ENCODE results near the gene MAPRE3. TPM values are rescaled to one million over a fixed set of nuclear protein-coding genes. Genes with fewer than 3 reads are reported as not detected.

Gene MAPRE3
- total RNA-seq, 1 experiment from 2014 or later = 11.6 TPM

DNA sequence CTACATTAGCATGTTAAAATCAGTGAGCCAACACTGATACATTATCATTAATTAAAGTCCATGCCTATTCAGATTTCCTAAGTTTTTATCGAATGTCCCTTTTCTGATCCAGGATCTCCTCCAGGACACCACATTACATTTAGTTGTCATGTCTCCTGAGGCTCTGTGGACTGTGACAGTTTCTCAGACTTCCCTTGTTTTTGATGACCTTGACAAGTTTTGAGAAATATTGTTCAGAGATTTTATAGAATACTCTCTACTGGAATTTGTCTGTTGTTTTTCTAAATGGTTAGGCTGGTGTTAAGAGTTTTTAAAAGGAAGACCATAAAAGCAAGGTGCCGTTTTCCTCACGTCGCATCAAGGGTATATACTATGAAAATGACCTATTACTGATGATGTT, 16.3 kb upstream of the MAPRE3 start:
- CTCF ChIA-PET = no interaction called here
- H3K27me3 ChIP-seq (ENCODE audit: control insufficient read depth, insufficient read depth, low read length) = peaks cover 24% of the 10 kb centered on the region
- in situ Hi-C loops (cut with HindIII; ENCODE audit: low pct_unique_long_range_greater_than_20kb, low sequenced_read_pairs) (no loop called here), intact Hi-C loops (cut with micrococcal nuclease; ENCODE audit: unreplicated experiment) (no loop called here)
- H3K4me3 ChIP-seq (ENCODE audit: low read depth in 2 of 2, low read length in 2 of 2) = no peak overlapping the region
- H3K9me3 ChIP-seq (ENCODE audit: control insufficient read depth, insufficient read depth, low read depth, low read length) = no peaks in the 10 kb centered on the region
- no peak overlapping the region for H3K27ac ChIP-seq (ENCODE audit: low read length)
- H3K4me1 ChIP-seq (ENCODE audit: control insufficient read depth, insufficient read depth, low read length) = no peaks in the 10 kb centered on the region
- no peaks in the 10 kb centered on the region for H3K36me3 ChIP-seq (ENCODE audit: control insufficient read depth, insufficient read depth, low read length)
- TF ChIP-seq SIN3A (IDR thresholded peaks at IDR 0.05; ENCODE audit: borderline replicate concordance, insufficient read depth, low read depth, low read length) (no peak), POLR2AphosphoS5 (IDR thresholded peaks at IDR 0.05; ENCODE audit: low read depth, low read length) (no peak), TCF7L2 (IDR thresholded peaks at IDR 0.05; ENCODE audit: low read depth, low read length) (no peak)
- TF ChIP-seq, protein P1, sequence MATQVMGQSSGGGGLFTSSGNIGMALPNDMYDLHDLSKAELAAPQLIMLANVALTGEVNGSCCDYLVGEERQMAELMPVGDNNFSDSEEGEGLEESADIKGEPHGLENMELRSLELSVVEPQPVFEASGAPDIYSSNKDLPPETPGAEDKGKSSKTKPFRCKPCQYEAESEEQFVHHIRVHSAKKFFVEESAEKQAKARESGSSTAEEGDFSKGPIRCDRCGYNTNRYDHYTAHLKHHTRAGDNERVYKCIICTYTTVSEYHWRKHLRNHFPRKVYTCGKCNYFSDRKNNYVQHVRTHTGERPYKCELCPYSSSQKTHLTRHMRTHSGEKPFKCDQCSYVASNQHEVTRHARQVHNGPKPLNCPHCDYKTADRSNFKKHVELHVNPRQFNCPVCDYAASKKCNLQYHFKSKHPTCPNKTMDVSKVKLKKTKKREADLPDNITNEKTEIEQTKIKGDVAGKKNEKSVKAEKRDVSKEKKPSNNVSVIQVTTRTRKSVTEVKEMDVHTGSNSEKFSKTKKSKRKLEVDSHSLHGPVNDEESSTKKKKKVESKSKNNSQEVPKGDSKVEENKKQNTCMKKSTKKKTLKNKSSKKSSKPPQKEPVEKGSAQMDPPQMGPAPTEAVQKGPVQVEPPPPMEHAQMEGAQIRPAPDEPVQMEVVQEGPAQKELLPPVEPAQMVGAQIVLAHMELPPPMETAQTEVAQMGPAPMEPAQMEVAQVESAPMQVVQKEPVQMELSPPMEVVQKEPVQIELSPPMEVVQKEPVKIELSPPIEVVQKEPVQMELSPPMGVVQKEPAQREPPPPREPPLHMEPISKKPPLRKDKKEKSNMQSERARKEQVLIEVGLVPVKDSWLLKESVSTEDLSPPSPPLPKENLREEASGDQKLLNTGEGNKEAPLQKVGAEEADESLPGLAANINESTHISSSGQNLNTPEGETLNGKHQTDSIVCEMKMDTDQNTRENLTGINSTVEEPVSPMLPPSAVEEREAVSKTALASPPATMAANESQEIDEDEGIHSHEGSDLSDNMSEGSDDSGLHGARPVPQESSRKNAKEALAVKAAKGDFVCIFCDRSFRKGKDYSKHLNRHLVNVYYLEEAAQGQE (IDR thresholded peaks at IDR 0.05; ENCODE audit: insufficient read depth in 1 of 2, low read depth in 2 of 2, low read length in 1 of 2) = no peak
- TF ChIP-seq, protein P2, sequence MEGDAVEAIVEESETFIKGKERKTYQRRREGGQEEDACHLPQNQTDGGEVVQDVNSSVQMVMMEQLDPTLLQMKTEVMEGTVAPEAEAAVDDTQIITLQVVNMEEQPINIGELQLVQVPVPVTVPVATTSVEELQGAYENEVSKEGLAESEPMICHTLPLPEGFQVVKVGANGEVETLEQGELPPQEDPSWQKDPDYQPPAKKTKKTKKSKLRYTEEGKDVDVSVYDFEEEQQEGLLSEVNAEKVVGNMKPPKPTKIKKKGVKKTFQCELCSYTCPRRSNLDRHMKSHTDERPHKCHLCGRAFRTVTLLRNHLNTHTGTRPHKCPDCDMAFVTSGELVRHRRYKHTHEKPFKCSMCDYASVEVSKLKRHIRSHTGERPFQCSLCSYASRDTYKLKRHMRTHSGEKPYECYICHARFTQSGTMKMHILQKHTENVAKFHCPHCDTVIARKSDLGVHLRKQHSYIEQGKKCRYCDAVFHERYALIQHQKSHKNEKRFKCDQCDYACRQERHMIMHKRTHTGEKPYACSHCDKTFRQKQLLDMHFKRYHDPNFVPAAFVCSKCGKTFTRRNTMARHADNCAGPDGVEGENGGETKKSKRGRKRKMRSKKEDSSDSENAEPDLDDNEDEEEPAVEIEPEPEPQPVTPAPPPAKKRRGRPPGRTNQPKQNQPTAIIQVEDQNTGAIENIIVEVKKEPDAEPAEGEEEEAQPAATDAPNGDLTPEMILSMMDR (IDR thresholded peaks at IDR 0.05) = no peak
- ATAC-seq (no peak), DNase-seq (ENCODE audit: low read depth, low spot score) (no peak)
- POLR2A ChIA-PET = interaction anchor here (0.6 to 0.7 kb wide), 2 partner anchors 27 to 154 kb away, joined by 3 read pairs; no protein-coding TSS in a partner anchor
- BruUV-seq (replicated peaks) = no TSS peak

DNA sequence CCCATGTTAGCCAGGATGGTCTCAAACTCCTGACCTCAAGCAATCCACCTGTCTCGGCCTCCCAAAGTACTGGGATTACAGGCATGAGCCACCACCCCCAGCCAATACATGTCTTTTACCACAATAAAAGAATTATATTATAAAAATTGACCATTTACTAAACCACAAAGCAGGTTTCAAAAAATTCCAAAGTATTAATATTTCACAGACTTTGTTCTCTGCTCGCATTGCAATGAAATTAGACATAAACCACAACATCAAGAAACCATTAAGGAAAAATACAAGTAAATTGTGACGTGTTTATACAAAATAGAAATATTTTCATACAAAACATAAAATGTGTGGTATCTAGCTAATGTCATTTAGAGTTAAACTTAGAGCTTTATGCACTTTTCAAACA, 13.4 kb upstream of the MAPRE3 start:
- Histone ChIP-seq H3K4me1 (ENCODE audit: control insufficient read depth, insufficient read depth, low read length) (no peaks in the 10 kb centered on the region), H3K36me3 (ENCODE audit: control insufficient read depth, insufficient read depth, low read length) (no peaks in the 10 kb centered on the region), H3K27me3 (ENCODE audit: control insufficient read depth, insufficient read depth, low read length) (peaks cover 24% of the 10 kb centered on the region), H3K4me3 (ENCODE audit: low read depth in 2 of 2, low read length in 2 of 2) (no peak overlapping the region), H3K27ac (ENCODE audit: low read length) (no peak overlapping the region), H3K9me3 (ENCODE audit: control insufficient read depth, insufficient read depth, low read depth, low read length) (no peaks in the 10 kb centered on the region)
- in situ Hi-C loops (cut with HindIII; ENCODE audit: low pct_unique_long_range_greater_than_20kb, low sequenced_read_pairs) (no loop called here), intact Hi-C loops (cut with micrococcal nuclease; ENCODE audit: unreplicated experiment) (no loop called here)
- no peak for TF ChIP-seq TCF7L2 (IDR thresholded peaks at IDR 0.05; ENCODE audit: low read depth, low read length)
- TF ChIP-seq SIN3A (IDR thresholded peaks at IDR 0.05; ENCODE audit: borderline replicate concordance, insufficient read depth, low read depth, low read length) = no peak
- TF ChIP-seq POLR2AphosphoS5 (IDR thresholded peaks at IDR 0.05; ENCODE audit: low read depth, low read length) = no peak
- TF ChIP-seq, protein P1 (IDR thresholded peaks at IDR 0.05; ENCODE audit: insufficient read depth in 1 of 2, low read depth in 2 of 2, low read length in 1 of 2) = no peak
- TF ChIP-seq, protein P2 (IDR thresholded peaks at IDR 0.05) = no peak
- ATAC-seq (no peak), DNase-seq (ENCODE audit: low read depth, low spot score) (no peak)
- no TSS peak for BruUV-seq (replicated peaks)
- CTCF ChIA-PET = no interaction called here
- POLR2A ChIA-PET = interaction anchor here (0.7 kb wide), 1 partner anchor 575 kb away, joined by 3 read pairs; no protein-coding TSS in a partner anchor
